Activated naive CD4-positive, alpha-beta T cell treated with Interleukin-2 at 50 U/mL for 16 hours (primary cell): ENCODE results near the gene ROBO1.

ENCODE experiments used
- DNase-seq: peaks from one replicate; pipeline ENCODE4 v3.0.0-alpha.2; 2020

Gene ROBO1

DNA sequence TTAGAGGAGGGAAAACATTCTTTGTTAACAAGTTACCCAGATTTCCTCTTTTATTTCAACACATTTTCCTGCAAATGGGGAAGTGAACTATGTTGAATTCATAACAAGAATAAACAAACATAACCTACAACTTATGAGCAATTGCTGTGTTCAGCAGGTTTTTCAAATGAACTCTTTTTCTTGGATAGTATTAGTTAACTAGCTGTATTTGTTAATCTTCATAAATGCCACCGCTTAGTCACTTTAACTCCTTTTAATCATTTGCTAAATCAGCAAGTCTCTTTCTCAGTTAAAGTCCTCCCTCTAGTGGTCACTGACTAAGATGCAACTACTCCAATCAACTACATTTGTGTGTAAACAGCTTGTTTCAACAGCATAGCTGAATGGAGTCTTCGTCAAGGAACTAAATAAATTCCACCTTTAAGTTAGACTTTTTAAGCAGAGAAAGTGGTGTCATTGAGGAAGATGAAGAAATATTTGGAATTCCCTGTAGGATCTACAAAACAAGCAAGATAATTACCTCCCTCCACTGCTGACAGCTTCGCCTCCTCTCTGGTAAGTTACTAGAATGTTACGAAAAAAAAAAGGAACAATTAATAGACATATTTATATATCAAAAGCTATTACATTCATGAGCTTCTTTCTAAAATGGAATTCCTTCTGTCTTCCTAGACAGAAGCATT is 1122.0 kb downstream of the ROBO1 start:
- DNase-seq = no peak

DNA sequence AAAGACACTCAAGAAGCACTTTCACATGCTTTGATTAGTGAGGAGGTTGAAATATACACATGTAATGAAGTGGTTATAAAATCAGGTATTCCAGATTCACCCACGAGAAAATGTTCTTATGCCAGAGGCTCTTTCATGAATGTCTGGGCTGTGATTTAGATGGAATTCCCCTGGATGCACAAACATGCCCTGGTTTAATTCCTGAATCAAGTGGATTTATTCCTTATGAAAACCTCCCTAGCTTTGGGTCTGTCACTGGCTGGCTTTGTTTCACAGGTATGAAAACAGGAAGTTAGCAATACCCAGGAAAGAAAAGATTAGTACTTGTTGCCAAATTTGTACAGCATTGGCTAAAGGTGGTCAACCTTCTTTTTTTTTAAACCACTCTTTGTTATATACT is 1123.0 kb downstream of the ROBO1 start:
- no peak for DNase-seq

DNA sequence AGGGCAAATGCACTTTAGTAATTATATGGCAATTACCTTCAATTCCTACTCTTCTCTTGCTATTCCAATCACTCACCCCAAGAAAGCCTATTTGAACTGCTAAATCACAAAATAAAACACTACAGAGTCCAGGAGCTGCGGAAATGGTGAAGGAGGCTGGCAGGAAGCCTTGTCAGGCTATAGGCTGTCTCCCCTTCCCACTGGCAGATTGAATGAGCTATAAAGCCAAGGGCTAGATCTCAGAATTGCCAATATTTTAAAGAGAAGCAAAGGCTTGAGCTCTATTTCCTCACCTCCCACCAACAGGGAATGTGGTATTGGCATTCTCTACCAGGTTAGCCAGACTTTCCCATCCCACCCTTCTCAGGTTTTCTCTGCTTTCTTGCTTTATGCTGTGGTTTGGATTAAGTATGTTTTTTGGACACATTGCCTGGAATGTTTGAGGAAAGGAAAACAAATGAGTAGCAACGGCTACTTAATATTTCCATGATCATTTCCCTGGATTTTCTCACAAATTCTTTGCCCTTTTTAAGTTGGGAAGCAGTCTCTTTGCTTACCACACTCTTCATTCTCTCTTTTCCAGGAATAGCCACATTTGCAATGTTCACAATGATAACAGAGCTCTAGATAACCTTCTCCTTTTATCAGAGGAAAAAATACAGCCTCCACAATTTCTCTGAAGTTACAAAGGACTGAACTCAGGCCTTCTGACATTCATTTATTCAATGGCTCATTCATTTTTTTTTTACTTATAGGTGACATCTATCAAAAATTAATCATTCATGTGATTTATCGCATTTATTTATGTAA is 1125.4 kb downstream of the ROBO1 start:
- DNase-seq = no peak

DNA sequence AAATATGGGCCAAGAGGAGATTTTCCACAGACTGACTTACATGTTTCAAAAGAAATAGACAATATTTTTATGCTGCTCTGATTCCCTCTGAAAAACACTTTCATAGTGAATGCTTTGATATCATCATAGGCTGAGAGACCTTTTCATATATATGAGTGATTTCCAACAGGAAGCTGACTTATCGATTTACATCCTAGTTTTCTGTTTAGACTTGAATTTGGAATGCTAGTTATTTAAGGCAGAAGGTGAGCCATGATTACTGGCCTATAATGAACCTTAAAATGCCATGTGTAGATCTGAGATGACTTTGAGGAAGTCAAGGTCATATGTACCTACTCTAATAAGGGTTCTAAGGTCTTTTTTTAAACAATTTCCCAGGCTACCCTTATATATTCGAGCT is 1126.1 kb downstream of the ROBO1 start:
- no peak for DNase-seq

DNA sequence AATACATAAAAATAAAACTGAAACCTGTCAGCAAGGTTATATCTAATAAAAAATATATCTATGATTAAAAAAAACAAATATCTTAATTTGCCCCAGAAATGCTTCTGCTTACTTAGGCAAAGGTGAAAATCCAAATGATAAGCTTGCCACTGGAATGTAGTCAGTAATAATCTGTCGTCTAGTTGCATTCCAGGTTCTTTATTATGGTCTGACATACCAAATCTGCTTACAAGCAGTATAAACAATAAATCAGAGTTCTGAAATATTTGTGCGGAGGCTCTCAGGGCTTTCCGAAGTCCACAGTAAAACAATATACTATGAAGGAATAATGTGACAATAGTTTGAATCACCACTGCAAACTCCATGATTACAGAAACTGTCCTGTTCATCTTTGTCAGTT is 1133.5 kb downstream of the ROBO1 start:
- DNase-seq = no peak

DNA sequence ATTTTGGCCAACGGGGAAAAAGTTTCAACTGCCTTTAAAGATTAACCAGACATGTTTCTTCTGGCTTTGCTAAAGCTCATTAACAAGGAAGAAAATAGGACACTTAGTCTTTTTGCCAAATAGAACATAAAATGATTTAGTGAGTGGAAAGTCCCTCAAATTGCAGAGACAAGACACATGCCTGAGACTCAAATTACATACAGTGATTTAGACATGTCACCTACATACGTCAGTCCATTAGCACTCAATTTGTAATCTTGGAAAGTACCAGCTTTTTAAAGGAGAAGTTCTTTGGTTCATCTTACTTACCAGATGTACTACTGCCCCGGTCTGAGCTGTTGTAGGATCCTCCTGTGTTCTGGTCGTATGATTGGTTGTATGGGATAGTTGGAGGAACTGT is 1134.2 kb downstream of the ROBO1 start:
- no peak for DNase-seq

DNA sequence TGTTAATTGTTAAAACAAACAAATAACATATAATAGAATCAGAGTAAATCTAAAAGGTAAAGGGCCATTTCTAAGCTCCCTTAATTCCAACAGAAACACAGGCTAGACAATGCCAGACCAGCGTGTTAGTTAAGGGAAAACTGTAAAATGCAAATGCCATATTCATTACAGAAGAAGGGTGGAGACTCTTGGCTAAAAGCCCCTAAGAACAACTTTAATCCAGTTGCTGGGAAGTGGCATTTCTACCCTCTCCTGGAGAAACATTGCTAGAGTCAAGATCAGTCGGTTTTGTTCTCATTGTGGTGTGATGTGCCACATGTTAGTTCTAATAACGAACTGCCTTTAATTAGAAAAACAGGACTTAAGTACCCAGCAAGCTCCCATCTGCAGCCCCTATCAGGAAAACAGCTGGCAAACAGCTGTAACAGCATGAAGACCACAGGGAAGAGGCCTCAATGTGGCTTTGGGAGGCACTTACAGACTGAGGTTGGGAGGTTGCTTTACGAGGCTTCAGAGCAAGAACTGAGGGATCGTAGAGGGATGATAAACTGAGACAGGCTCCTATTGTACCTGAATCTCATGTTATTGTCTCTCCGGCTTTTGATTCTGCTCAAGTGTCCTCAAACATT is 1134.8 kb downstream of the ROBO1 start:
- DNase-seq = no peak

DNA sequence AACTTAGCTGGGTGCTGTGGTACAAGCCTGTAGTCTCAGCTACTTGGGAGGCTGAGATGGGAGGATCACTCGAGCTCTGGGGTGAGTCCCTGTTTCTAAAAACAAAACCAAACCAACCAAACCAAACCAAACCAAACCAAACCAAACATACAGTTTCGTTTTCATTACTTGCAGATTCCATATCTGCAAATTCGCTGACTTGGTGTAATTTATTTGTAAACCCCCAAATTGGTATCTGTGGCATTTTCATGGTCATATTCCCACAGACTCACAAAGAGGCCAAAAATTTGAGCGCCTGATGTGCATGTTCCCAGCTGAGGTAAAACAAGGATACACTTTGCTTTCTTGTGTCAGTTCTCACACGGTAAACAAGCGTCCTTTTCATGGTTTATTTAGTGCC is 1138.3 kb downstream of the ROBO1 start:
- no peak for DNase-seq

DNA sequence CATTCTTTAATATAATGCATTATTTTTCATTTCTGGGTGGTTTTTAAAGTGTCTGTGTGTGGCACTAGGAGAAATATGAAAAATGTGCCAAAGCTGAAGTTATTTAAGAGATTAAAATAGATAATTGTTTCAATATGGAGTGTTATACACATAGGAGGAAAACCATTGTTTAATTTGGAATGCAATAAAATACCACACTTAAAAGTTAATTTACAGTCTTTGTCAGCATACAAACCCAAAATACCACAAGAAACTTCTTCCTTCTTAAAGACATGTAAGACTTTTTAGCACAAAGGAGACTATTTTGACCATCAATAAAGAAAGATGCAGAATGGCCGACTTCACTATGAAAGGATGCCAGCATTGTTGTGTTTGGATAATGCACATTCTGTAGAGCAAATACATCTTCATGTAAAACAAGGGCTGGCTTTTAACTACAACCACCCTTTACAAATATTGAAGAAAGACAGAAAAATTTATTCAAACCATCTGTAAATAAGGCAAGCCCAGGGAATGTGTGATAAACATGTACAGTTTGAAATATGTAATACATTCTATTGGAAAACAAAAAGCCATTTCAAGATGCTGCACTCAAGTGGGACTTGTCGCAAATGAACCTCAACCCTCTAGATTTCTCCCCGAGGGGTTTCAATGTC is 1146.6 kb downstream of the ROBO1 start:
- no peak for DNase-seq

DNA sequence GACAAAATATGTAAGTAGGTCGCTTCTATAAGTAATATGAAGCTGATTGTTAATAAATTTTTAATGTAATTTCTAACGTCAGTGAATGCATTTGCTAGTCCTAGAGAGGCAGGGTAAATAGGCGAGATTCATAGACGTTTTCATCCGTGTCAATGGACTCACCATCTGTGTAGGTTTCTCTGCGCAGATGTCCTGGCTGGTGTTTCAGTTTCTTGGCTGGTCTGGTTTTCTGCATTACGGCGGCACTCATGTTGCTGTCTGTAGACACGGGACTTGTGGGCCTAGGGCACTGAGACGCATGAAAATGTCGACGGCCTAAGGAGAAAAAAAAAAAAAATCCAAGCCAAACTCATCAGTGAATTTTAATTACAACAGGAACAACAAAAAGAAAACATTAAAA is 1153.3 kb downstream of the ROBO1 start:
- DNase-seq = no peak

DNA sequence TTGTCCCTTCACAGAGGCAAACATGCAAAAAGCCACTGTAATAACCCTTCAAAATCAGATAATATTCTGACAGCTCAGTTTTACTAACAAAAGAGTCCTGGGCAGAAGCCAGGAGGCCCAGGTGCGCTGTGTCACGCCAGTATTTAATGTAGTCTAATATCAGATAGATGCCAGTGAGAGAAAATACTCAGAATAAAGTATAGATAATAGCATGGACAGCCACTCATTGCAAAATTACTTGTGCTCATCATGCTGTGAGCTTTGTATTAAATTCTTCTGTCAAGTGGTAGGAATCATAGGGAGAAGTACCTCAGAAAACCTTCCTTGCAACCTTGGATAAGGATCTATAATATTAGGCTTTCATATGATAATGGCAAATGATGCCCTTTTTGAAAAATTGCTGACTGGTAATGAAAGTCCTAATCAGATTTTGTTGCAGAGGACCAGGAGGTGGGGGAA is 1154.3 kb downstream of the ROBO1 start:
- DNase-seq = no peak

DNA sequence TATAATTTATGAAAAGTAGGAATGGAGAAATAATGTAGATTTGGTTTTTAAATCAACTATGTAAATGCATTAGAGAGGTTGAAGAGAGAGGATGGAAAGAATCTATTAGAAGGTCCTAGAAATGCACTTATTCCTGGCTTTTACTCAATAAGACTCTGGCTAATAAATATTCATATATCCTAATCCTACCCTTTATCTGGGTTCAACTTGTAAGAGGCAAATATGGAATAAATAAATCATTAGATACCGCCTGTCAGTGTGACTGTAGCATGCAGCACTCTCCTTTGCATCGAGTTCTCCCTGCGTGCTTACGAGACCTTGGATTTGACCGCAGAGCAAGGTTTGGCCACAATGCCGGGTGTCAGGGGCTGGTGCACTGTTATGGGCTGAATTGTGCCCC is 1156.5 kb downstream of the ROBO1 start:
- DNase-seq = no peak

DNA sequence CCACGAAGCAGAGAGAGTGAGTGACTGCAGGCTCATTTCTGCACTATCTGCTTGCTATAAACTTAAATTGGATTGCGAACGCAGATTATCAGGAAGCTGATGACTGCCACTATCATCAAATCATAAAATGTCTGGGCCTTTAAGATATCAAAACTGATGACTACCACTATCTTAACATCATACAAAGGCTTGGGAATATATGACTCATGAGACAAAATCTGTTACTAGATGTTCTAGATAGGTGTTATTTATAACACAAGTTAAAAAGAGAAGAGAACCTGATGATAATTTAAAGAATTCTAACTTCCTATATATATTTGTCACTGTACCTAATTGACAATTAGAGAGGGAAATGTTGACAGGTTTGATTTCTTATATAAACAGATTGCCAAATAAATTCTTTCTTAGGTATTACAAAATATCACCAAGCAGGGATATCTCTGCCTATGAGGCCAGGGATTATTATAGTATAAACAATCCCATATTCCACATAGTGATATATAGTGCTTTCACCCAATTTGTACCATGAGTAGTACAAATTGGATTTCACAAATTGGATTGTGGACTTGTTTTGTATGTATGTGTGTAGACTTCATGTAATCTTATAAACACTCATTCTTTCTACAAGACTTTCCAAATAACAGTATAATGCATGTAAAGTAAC is 1157.2 kb downstream of the ROBO1 start:
- DNase-seq = no peak

DNA sequence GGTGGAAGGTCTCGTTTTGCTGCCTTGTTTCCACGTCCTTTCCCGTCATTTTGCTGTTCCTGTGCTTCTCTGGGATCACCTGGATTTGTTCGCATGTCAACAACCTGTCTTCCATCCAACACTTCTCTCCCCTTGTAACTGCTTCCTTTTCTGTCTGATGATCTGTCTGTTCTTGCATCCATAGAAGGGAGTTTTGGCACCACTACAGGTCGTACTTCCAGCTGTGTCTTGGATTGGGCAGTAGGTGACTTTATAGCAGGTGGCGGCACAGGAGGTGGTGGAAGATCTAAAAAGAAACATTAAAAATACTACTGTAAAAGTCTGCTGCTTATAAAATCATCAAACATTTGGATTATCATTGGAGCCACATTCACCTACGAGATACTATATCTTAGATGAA is 1161.0 kb downstream of the ROBO1 start:
- DNase-seq = no peak

DNA sequence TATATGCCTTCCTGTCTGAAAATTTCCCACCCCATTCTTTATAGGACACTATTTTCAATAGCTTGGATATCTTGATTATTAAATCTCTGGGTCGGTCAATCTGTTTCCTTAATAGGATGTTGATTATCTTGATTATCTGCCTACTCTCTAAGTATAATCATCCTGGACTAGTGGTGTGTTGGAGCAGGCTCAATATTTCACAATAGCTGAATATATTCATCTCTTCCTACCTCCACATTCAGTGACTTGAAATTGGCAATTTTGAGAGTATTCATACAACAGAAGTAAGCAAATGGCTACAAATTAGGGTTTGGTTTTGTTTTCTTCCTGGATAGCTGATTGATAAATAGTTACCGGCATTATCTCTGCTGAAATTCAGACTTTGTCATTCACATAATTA is 1162.6 kb downstream of the ROBO1 start:
- no peak for DNase-seq

DNA sequence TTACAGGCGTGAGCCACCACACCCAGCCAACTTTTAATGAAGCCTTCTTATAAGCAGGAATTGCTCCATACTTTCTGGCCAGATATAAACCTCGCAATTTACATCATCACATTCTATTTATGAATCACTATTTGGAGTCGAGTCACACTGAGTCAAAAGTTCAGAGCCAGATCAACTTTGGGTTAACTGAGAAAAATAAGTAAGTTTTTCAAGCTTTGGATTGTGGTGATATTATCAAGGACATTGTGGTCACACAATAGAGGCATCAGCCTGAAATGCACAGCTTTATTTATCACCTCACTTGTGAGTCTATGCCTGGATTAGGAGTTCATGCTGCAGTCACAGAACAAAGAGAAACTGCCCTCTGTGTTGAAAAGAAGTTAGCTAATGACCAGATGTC is 1163.5 kb downstream of the ROBO1 start:
- no peak for DNase-seq

DNA sequence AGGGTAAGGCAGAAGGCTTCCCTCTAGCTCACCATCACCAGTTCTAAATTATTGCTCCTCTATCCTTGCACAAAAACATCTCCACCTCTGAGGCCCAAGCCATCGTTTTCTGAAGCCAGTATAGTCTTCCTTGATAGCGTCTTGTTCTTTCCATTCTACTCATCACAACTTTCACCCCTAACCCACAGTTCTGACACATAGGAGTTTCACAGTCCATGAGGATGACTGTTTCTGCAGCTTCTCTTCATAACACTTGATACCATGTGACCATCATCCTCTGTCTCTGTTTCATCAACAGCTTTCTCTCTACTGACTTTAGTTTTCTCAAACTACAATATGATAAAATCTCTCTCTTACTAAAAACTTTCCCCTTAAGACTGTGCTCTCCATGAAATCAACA is 1166.5 kb downstream of the ROBO1 start:
- no peak for DNase-seq

DNA sequence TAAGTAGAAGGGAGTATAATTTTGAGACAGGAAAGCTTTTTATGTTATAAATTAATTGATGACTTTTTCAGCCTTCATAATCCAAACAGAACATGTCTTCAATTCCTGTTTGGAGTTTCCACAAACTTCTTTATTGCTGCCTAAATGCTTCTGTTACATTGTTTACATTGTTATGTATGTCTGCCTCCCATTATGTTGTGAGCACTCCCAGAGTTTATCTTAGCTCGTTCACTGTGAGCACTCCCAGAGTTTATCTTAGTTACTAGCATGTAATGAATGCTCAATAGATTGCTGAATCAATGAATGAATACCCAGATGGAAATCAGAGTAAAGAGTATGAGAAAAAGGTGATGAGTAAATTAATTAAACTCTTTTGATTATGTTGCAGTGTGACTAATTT is 1178.0 kb downstream of the ROBO1 start:
- no peak for DNase-seq

DNA sequence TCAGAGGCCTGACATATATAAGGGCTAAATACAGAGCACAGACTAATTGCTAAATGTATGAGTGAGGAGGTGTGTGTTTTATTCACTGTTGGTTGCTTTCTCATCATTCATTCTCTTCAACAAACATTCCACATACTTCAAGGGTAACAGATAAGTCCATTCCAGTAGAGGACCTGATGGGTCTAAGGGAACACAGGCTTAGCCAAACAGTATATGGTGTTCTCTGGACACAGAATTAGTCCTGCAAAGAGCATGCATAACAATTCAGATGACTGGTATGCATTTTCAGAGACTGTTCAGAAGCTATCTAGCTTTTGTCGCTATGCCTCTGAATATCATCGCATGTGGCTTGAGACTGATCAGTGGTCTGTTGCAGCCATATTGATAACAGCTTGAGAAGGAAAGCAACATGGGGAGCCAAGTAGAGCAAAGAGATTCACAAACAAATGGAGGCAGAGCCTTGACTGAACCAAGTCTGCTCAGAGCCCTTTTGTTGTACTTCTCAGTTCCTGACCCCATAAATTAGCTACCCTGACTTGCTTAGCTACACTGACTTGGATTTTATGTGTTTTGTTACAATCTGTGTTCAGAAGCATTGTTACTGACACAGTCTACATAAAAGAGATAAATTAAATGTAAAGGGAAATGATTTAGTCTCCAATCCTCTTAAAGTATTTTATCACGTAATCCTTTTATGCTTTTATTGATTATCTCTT is 1178.7 kb downstream of the ROBO1 start:
- no peak for DNase-seq

DNA sequence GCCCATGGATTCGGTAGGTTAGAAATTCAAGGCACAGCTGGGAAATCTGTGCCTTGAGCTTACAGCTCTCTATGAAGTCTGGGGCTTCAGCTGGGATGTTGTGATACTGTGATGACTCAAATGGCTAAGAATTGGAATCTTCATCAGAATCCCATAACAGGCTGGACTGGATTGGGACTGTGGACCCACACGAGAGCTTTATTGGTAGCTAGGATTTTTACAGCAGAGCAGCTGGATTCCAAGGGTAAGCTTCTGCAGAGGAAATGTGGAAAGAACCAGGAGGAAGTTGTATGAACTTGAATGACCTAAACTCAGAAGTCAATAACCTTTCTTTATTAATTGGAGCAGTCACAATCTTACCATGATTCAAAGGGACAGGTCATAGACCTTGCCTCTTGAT is 1187.1 kb downstream of the ROBO1 start:
- no peak for DNase-seq

DNA sequence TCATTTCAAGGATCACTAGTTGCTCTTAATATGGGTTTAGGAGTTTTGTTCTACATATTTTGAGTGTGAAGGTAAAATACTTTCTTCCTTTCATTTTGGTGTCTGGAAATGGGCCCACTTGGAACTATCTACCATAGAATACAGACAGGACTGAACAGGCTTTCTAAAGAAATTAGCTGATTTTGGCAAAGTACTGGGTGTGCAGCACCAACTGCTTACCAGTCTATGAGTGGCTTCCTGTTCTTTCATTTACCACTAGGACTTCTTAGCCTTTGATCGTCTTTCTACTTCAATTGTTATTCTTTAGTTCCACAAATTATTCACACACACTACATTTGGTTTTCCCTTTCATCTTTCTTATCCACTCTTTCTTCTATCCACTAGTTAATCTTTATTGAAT is 1196.3 kb downstream of the ROBO1 start:
- no peak for DNase-seq

DNA sequence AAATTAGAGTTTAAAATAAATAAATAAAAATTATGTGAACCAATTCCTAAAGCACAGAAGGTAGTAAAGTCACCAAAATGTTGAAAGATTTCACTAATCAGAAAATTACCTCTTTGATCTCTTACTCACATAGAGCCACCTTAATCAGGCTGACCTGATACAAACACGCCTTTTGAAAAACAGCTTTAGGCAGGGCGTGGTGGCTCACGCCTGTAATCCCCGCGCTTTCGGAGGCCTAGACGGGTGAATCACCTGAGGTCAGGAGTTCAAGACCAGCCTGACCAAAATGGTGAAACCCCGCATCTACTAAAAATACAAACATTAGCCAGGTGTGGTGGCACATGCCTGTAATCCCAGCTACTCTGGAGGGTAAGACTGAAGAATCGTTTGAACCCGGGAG is 1197.3 kb downstream of the ROBO1 start:
- DNase-seq = no peak
